ENCODE results near the gene PDS5B. TPM values are rescaled to one million over a fixed set of nuclear protein-coding genes. Genes with fewer than 3 reads are reported as not detected.

PDS5B gene
- total and polyA plus RNA-seq, 2 donors (not counting 1 experiment from before 2014, with no cell fraction given), result 6.6 to 62.9 TPM

DNA sequence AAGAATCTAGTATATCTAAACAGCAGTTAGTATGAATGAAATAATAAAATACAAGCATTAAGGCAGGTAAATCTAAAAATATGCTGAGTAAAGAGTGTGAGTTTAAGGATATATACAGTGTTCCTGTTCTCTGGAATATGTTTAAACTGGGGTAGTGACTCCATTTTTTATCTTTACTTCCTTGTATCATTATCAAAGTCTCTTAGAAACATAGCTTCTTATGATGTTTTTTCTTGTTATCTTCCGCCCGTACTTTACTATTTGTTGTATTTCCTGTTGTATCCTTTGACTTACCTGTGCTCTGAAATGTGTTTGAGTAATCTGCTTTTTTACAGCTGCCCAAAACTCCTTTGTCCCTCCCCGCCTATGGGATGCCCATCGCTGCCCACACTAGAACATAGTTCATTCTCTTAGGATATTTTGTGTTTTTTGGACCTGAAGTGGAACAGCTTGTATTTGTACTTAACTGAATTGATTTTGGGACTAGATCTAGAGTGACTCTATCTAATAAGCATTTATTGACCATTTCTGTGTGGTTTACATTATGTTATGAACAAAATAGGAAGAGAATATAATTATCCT lies 80.8 kb downstream of the PDS5B start:
- no peaks in the 10 kb centered on the region for H3K9me3 ChIP-seq (ENCODE audit: control extremely low read depth in 1 of 3, control insufficient read depth in 2 of 3, insufficient read depth in 1 of 3, low read length in 2 of 3)
- H3K4me3 Mint-ChIP-seq, result no peak overlapping the region
- ChIA-PET POLR2A (no interaction called here), CTCF (interaction anchor here (0.7 to 4.8 kb wide), 4 partner anchors 16 to 86 kb away, joined by 3 to 33 read pairs (median 4); no protein-coding TSS in a partner anchor)
- H3K36me3 ChIP-seq (replicated peaks in 1 of 2; ENCODE audit: control extremely low read depth in 1 of 2, control insufficient read depth in 1 of 2, extremely low read depth in 1 of 2, insufficient read depth in 2 of 2, low read length in 1 of 2), result peaks cover 0 to 3% of the 10 kb centered on the region in 2 experiments
- no peak overlapping the region for H3K9ac ChIP-seq (ENCODE audit: low read length)
- DNase-seq (no peak), ATAC-seq (ENCODE audit: low read depth) (no peak)
- no CpG with 5 or more reads among the region's 4 CpGs for WGBS (ENCODE audit: insufficient coverage)
- H4K20me1 ChIP-seq (ENCODE audit: control insufficient read depth, insufficient read depth, low read length, poor library complexity, severe bottlenecking), result peaks cover 5% of the 10 kb centered on the region
- no peak overlapping the region for H3K27ac ChIP-seq (ENCODE audit: low read length in 2 of 2)
- no peaks in the 10 kb centered on the region for H3K4me1 ChIP-seq (ENCODE audit: control insufficient read depth in 2 of 2, insufficient read depth in 2 of 2, low read length in 2 of 2)
- H3K4me1 Mint-ChIP-seq, result no peaks in the 10 kb centered on the region
- no peaks in the 10 kb centered on the region for H3K27me3 ChIP-seq (replicated peaks in 1 of 4; ENCODE audit: control extremely low read depth in 1 of 4, control insufficient read depth in 3 of 4, insufficient read depth in 4 of 4, low read length in 3 of 4)
- H2AFZ ChIP-seq (ENCODE audit: insufficient read depth, low read depth, low read length, poor library complexity, severe bottlenecking), result no peak overlapping the region
- H3K79me2 ChIP-seq (ENCODE audit: control insufficient read depth, insufficient read depth, low read length), result no peaks in the 10 kb centered on the region
- H3K4me2 ChIP-seq (replicated peaks; ENCODE audit: low read depth, low read length, poor library complexity, severe bottlenecking), result no peak overlapping the region
- no peak overlapping the region for H3K4me3 ChIP-seq (ENCODE audit: control extremely low read depth in 1 of 5, extremely low read depth in 1 of 5, insufficient read depth in 1 of 5, low read depth in 2 of 5, low read length in 4 of 5)
- no peaks in the 10 kb centered on the region for H3K27me3 Mint-ChIP-seq
- intact Hi-C loops (cut with micrococcal nuclease), result no loop called here
- TF ChIP-seq, protein P1, sequence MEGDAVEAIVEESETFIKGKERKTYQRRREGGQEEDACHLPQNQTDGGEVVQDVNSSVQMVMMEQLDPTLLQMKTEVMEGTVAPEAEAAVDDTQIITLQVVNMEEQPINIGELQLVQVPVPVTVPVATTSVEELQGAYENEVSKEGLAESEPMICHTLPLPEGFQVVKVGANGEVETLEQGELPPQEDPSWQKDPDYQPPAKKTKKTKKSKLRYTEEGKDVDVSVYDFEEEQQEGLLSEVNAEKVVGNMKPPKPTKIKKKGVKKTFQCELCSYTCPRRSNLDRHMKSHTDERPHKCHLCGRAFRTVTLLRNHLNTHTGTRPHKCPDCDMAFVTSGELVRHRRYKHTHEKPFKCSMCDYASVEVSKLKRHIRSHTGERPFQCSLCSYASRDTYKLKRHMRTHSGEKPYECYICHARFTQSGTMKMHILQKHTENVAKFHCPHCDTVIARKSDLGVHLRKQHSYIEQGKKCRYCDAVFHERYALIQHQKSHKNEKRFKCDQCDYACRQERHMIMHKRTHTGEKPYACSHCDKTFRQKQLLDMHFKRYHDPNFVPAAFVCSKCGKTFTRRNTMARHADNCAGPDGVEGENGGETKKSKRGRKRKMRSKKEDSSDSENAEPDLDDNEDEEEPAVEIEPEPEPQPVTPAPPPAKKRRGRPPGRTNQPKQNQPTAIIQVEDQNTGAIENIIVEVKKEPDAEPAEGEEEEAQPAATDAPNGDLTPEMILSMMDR (IDR thresholded peaks at IDR 0.05), result no peak
- TF ChIP-seq EZH2 (IDR thresholded peaks at IDR 0.05; ENCODE audit: borderline replicate concordance, insufficient read depth, low read depth, low read length, poor library complexity, severe bottlenecking), result no peak
- H3K27ac Mint-ChIP-seq, result no peak overlapping the region
- no peaks in the 10 kb centered on the region for H3K9me3 Mint-ChIP-seq (ENCODE audit: insufficient read depth)

DNA sequence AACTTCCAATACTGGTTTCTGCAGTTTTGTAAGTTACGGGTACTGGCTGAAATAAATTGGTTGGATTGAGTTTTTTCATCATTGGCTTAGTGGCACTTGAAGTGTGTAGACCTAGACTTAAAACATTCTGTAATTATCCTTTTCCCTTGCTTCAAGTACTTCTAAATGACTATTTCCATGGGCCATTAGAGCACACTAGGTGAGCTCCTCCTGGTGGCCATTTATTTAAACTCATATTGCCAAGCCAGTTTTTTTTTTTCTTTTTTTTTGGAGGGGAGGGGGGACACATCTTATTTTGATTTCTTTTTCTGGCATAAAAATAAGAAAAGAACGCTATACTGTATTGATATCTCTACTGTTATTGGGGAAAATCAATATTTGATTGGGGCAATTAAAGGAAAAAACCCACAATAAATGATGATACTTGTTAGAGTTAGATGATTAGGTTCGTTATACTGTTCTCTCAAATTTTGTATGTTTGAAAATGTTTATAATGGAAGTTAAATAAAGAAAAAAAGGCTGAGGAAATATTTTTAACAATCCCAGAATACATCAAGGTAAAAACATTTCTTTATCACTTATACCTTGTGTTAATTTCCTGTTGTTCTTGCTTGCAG lies 82.9 kb downstream of the PDS5B start:
- Histone ChIP-seq H3K4me2 (replicated peaks; ENCODE audit: low read depth, low read length, poor library complexity, severe bottlenecking) (no peak overlapping the region), H3K4me3 (ENCODE audit: control extremely low read depth in 1 of 5, extremely low read depth in 1 of 5, insufficient read depth in 1 of 5, low read depth in 2 of 5, low read length in 4 of 5) (no peak overlapping the region), H3K9ac (ENCODE audit: low read length) (no peak overlapping the region), H3K9me3 (ENCODE audit: control extremely low read depth in 1 of 3, control insufficient read depth in 2 of 3, insufficient read depth in 1 of 3, low read length in 2 of 3) (no peaks in the 10 kb centered on the region), H3K27ac (ENCODE audit: low read length in 2 of 2) (no peak overlapping the region), H3K4me1 (ENCODE audit: control insufficient read depth in 2 of 2, insufficient read depth in 2 of 2, low read length in 2 of 2) (no peaks in the 10 kb centered on the region), H3K27me3 (replicated peaks in 1 of 4; ENCODE audit: control extremely low read depth in 1 of 4, control insufficient read depth in 3 of 4, insufficient read depth in 4 of 4, low read length in 3 of 4) (no peaks in the 10 kb centered on the region), H3K36me3 (replicated peaks in 1 of 2; ENCODE audit: control extremely low read depth in 1 of 2, control insufficient read depth in 1 of 2, extremely low read depth in 1 of 2, insufficient read depth in 2 of 2, low read length in 1 of 2) (peaks cover 0 to 3% of the 10 kb centered on the region in 2 experiments), H2AFZ (ENCODE audit: insufficient read depth, low read depth, low read length, poor library complexity, severe bottlenecking) (no peak overlapping the region), H3K79me2 (ENCODE audit: control insufficient read depth, insufficient read depth, low read length) (no peaks in the 10 kb centered on the region), H4K20me1 (ENCODE audit: control insufficient read depth, insufficient read depth, low read length, poor library complexity, severe bottlenecking) (peaks cover 5% of the 10 kb centered on the region)
- ChIA-PET POLR2A (interaction anchor here (1.2 kb wide), 1 partner anchor 24 kb away, joined by 3 read pairs; no protein-coding TSS in a partner anchor), CTCF (interaction anchor here (0.6 to 4.8 kb wide), 20 partner anchors 8 to 763 kb away, joined by 3 to 38 read pairs (median 4); partner anchors contain the start of gene PDS5B)
- no CpG with 5 or more reads among the region's 3 CpGs for WGBS (ENCODE audit: insufficient coverage)
- Mint-ChIP-seq H3K4me3 (no peak overlapping the region), H3K9me3 (ENCODE audit: insufficient read depth) (no peaks in the 10 kb centered on the region), H3K27ac (no peak overlapping the region), H3K27me3 (no peaks in the 10 kb centered on the region), H3K4me1 (no peaks in the 10 kb centered on the region)
- DNase-seq (peak; percentile 63), ATAC-seq (ENCODE audit: low read depth) (peak; percentile 41)
- intact Hi-C loops (cut with micrococcal nuclease), result loop anchor here (1.0 kb wide), 1 partner anchor 83 kb away; the partner anchor contains the start of gene PDS5B
- no peak for TF ChIP-seq EZH2 (IDR thresholded peaks at IDR 0.05; ENCODE audit: borderline replicate concordance, insufficient read depth, low read depth, low read length, poor library complexity, severe bottlenecking)
- TF ChIP-seq, protein P1 (IDR thresholded peaks at IDR 0.05), result peak; percentile 83

All from B cell (primary cell).